Measurements from ENCODE around the gene ARHGAP6. TPM values are rescaled to one million over a fixed set of nuclear protein-coding genes. Genes with fewer than 3 reads are reported as not detected.
"Not testable (repeated sequence)": the region's sequence is repeated elsewhere in the genome, so short reads cannot be mapped to it uniquely, and the experiment has no call there.

ARHGAP6 gene
- polyA plus RNA-seq, 1 experiment, result 1.3 TPM

- Histone ChIP-seq H3K27me3 (ENCODE audit: control insufficient read depth, insufficient read depth, low read length) (no peaks in the 10 kb centered on the region), H3K36me3 (ENCODE audit: control insufficient read depth, insufficient read depth, low read length) (no peaks in the 10 kb centered on the region), H3K4me3 (ENCODE audit: low read depth, low read length) (no peak overlapping the region)
- no peak for DNase-seq (ENCODE audit: low read depth)
- no peak for TF ChIP-seq CTCF (IDR thresholded peaks at IDR 0.05; ENCODE audit: insufficient read depth, low read depth, low read length)
- POLR2A ChIA-PET, result no interaction called here
- CTCF ChIA-PET, result no interaction called here
Measured at GRCh38 chrX:11626351-11626750, 39.4 kb downstream of the ARHGAP6 start.

GRCh38 chrX:11619441-11619840, 46.3 kb downstream of the ARHGAP6 start:
- Histone ChIP-seq H3K36me3 (ENCODE audit: control insufficient read depth, insufficient read depth, low read length) (no peaks in the 10 kb centered on the region), H3K4me3 (ENCODE audit: low read depth, low read length) (no peak overlapping the region), H3K27me3 (ENCODE audit: control insufficient read depth, insufficient read depth, low read length) (no peaks in the 10 kb centered on the region)
- ChIA-PET POLR2A (no interaction called here), CTCF (no interaction called here)
- no peak for TF ChIP-seq CTCF (IDR thresholded peaks at IDR 0.05; ENCODE audit: insufficient read depth, low read depth, low read length)
- no peak for DNase-seq (ENCODE audit: low read depth)

- H3K36me3 ChIP-seq (ENCODE audit: control insufficient read depth, insufficient read depth, low read length); POLR2A ChIA-PET; H3K4me3 ChIP-seq (ENCODE audit: low read depth, low read length); H3K27me3 ChIP-seq (ENCODE audit: control insufficient read depth, insufficient read depth, low read length); CTCF ChIA-PET; DNase-seq (ENCODE audit: low read depth): not testable (repeated sequence)
Measured at GRCh38 chrX:11614253-11614652, 51.5 kb downstream of the ARHGAP6 start.

GRCh38 chrX:11611965-11612364, 53.8 kb downstream of the ARHGAP6 start:
- TF ChIP-seq CTCF (IDR thresholded peaks at IDR 0.05; ENCODE audit: insufficient read depth, low read depth, low read length), result no peak
- POLR2A ChIA-PET, result no interaction called here
- CTCF ChIA-PET, result no interaction called here
- Histone ChIP-seq H3K27me3 (ENCODE audit: control insufficient read depth, insufficient read depth, low read length) (no peaks in the 10 kb centered on the region), H3K4me3 (ENCODE audit: low read depth, low read length) (no peak overlapping the region), H3K36me3 (ENCODE audit: control insufficient read depth, insufficient read depth, low read length) (no peaks in the 10 kb centered on the region)
- DNase-seq (ENCODE audit: low read depth), result no peak

- CTCF ChIA-PET, result no interaction called here
- DNase-seq (ENCODE audit: low read depth), result no peak
- POLR2A ChIA-PET, result no interaction called here
- Histone ChIP-seq H3K36me3 (ENCODE audit: control insufficient read depth, insufficient read depth, low read length) (no peaks in the 10 kb centered on the region), H3K27me3 (ENCODE audit: control insufficient read depth, insufficient read depth, low read length) (no peaks in the 10 kb centered on the region), H3K4me3 (ENCODE audit: low read depth, low read length) (no peak overlapping the region)
- no peak for TF ChIP-seq CTCF (IDR thresholded peaks at IDR 0.05; ENCODE audit: insufficient read depth, low read depth, low read length)
Measured at GRCh38 chrX:11611161-11611560, 54.6 kb downstream of the ARHGAP6 start.

- TF ChIP-seq CTCF (IDR thresholded peaks at IDR 0.05; ENCODE audit: insufficient read depth, low read depth, low read length), result no peak
- Histone ChIP-seq H3K27me3 (ENCODE audit: control insufficient read depth, insufficient read depth, low read length) (no peaks in the 10 kb centered on the region), H3K36me3 (ENCODE audit: control insufficient read depth, insufficient read depth, low read length) (no peaks in the 10 kb centered on the region), H3K4me3 (ENCODE audit: low read depth, low read length) (no peak overlapping the region)
- ChIA-PET POLR2A (no interaction called here), CTCF (no interaction called here)
- no peak for DNase-seq (ENCODE audit: low read depth)
Measured at GRCh38 chrX:11609109-11609508, 56.6 kb downstream of the ARHGAP6 start.

Data from BJ (cell line).